ENCODE results near the gene CABCOCO1. TPM values are rescaled to one million over a fixed set of nuclear protein-coding genes. Genes with fewer than 3 reads are reported as not detected.

Gene CABCOCO1
- total RNA-seq, 2 donors from 2014 or later = 0.35 TPM; not detected in 1

DNA sequence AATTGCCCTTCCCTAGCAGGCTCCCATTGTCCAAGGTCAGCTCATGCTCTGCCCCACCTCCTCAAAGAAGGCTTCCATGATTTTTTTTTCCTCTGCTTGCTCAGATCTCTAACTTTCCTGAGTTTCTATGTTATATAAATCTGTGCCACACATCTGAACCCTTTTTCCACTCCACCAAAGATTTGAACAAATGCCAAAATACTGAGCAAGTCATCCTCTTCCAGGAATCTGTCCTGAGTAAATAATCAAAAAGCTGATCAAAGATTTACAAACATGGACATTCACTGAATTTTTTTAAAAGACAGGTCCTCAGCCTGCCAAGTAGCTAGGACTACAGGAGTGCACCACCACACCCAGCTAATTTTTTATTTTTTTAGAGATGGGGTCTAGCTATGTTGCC lies 136.0 kb downstream of the CABCOCO1 start:
- H3K27ac ChIP-seq = no peak overlapping the region

DNA sequence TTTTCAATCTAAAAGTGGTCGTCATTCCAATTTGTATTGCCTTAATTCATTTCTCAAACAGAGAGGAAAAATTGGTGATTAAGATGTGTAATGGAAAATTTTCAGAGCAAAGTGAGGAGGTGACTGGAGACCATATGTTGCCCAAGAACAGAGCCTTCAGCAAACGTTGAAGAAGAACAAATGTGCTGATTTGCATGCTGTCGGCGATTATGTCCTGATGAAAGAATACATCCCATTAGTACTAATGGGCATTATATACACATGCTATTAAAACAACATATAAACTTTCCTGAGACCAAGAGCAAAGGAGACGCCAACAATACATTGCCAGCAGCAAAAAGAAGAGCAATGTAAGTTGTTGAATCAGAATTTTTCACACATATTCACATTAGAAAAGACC lies 138.8 kb downstream of the CABCOCO1 start:
- TF ChIP-seq, protein P1, sequence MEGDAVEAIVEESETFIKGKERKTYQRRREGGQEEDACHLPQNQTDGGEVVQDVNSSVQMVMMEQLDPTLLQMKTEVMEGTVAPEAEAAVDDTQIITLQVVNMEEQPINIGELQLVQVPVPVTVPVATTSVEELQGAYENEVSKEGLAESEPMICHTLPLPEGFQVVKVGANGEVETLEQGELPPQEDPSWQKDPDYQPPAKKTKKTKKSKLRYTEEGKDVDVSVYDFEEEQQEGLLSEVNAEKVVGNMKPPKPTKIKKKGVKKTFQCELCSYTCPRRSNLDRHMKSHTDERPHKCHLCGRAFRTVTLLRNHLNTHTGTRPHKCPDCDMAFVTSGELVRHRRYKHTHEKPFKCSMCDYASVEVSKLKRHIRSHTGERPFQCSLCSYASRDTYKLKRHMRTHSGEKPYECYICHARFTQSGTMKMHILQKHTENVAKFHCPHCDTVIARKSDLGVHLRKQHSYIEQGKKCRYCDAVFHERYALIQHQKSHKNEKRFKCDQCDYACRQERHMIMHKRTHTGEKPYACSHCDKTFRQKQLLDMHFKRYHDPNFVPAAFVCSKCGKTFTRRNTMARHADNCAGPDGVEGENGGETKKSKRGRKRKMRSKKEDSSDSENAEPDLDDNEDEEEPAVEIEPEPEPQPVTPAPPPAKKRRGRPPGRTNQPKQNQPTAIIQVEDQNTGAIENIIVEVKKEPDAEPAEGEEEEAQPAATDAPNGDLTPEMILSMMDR (IDR thresholded peaks at IDR 0.05) = no peak
- no peak overlapping the region for H3K27ac ChIP-seq
- no peaks in the 10 kb centered on the region for H3K27me3 ChIP-seq
- H3K36me3 ChIP-seq = no peaks in the 10 kb centered on the region
- no peak for DNase-seq (ENCODE audit: low spot score)
- no peaks in the 10 kb centered on the region for H3K9me3 ChIP-seq
- H3K4me1 ChIP-seq = no peaks in the 10 kb centered on the region
- H3K4me3 ChIP-seq = no peak overlapping the region

More for the DNA sequence above, 136.0 kb downstream of the CABCOCO1 start:
- H3K4me3 ChIP-seq = no peak overlapping the region
- DNase-seq (ENCODE audit: low spot score) = no peak
- no peaks in the 10 kb centered on the region for H3K36me3 ChIP-seq
- no peaks in the 10 kb centered on the region for H3K4me1 ChIP-seq
- TF ChIP-seq, protein P1 (IDR thresholded peaks at IDR 0.05) = no peak
- H3K9me3 ChIP-seq = no peaks in the 10 kb centered on the region
- no peaks in the 10 kb centered on the region for H3K27me3 ChIP-seq

DNA sequence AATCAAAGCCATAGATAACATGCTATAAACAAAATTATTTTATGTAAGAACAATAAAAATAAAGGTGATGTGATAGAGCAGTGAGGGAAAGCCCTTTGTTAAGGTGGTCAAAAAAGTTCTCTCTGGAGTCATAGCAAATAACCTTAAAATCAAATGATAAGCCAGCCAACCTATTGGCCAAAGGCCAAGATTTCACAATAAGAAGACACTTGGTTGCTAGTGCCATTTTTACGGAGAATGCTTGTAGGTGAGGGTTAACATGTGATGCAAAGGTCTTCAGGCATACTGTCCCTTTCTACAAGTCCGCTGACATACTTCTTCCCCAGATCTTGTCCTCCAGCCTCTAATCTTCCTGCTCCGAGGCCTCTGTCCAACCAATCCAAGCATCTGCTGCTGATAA lies 140.5 kb downstream of the CABCOCO1 start:
- DNase-seq (ENCODE audit: low spot score) = no peak
- TF ChIP-seq, protein P1 (IDR thresholded peaks at IDR 0.05) = no peak
- no peak overlapping the region for H3K27ac ChIP-seq
- H3K27me3 ChIP-seq = no peaks in the 10 kb centered on the region
- no peaks in the 10 kb centered on the region for H3K9me3 ChIP-seq
- no peaks in the 10 kb centered on the region for H3K36me3 ChIP-seq
- no peaks in the 10 kb centered on the region for H3K4me1 ChIP-seq
- no peak overlapping the region for H3K4me3 ChIP-seq

DNA sequence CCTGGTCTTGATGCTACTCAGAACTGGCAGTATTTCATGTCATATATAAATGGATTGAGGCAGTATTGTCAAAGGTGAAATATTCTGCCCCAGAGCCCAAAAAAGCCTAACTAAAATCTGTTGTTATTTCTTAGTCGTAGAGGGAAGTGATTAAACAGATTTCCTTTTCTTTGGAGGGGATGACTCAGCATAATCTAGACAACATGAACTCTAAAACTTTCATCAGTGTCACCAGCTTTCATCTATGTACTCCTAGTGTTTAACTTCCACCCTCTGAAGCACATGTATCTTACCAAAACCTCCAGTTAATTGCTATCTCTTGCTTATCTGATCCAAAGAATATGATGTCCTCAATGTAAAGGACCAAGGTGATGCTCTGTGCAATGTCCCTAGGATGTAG lies 141.7 kb downstream of the CABCOCO1 start:
- TF ChIP-seq, protein P1 (IDR thresholded peaks at IDR 0.05) = no peak
- H3K9me3 ChIP-seq = no peaks in the 10 kb centered on the region
- no peak for DNase-seq (ENCODE audit: low spot score)

DNA sequence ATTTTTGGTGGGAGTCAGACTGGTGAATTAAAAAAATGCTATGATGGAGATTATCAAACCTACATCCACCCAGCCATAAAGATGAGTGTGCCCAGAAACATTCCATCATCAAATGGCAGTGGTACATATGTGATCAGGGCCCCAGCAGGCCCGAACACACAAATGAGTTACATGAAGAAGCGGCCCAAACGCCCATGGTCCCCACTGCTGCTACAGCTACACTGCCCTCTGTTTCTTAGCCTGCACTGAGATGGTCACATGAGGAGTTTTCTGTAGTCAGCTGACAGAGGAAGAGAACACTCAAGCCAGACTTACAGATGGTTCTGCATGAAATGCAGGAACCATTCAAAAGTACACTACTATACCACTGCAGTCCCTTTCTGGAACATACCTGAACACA lies 142.4 kb downstream of the CABCOCO1 start:
- Histone ChIP-seq H3K27ac (no peak overlapping the region), H3K36me3 (no peaks in the 10 kb centered on the region), H3K9me3 (no peaks in the 10 kb centered on the region), H3K4me3 (no peak overlapping the region), H3K27me3 (no peaks in the 10 kb centered on the region), H3K4me1 (no peaks in the 10 kb centered on the region)
- TF ChIP-seq, protein P1 (IDR thresholded peaks at IDR 0.05) = no peak
- DNase-seq (ENCODE audit: low spot score) = no peak

More for the DNA sequence above, 141.7 kb downstream of the CABCOCO1 start:
- H3K27ac ChIP-seq = no peak overlapping the region
- no peaks in the 10 kb centered on the region for H3K36me3 ChIP-seq
- H3K4me3 ChIP-seq = no peak overlapping the region
- no peaks in the 10 kb centered on the region for H3K4me1 ChIP-seq
- no peaks in the 10 kb centered on the region for H3K27me3 ChIP-seq

DNA sequence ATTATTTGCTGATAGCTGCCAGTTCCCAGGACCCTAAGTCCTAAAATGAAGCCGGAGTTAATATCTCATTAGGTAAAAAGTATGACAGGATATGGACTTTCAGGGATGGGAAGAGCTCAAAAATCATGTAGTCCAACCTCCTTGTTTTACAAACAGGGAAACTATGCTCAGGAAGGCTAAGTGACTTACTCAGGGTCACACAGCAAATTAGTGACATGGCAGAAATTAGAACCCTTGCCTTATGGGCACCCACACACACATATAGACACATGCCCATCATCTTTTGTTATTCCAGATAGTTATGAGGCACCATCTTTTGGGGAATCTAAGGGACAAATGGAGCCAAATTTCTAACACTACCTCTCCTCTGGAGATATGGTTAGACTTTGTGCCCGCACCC lies 147.5 kb downstream of the CABCOCO1 start:
- H3K27me3 ChIP-seq = no peaks in the 10 kb centered on the region
- H3K9me3 ChIP-seq = no peaks in the 10 kb centered on the region
- no peak for DNase-seq (ENCODE audit: low spot score)
- no peaks in the 10 kb centered on the region for H3K4me1 ChIP-seq
- no peaks in the 10 kb centered on the region for H3K36me3 ChIP-seq
- H3K27ac ChIP-seq = no peak overlapping the region
- TF ChIP-seq, protein P1 (IDR thresholded peaks at IDR 0.05) = no peak
- no peak overlapping the region for H3K4me3 ChIP-seq
